GM12878 (cell line): ENCODE data around the gene AGPAT4. TPM values are rescaled to one million over a fixed set of nuclear protein-coding genes. Genes with fewer than 3 reads are reported as not detected.

Experiments used
- ATAC-seq: fragments of 200-7000 bp; cut with Tn5 transposase; 3 replicates; pipeline ENCODE4 v1.9.1; 2020; ENCODE audit warnings: mild to moderate bottlenecking, moderate library complexity
- BruUV-seq: library from RNA; stranded (reverse); fragments of 400-500 nt; replicated peaks from 2 replicates; lab custom pipeline; 2021; lab: Mats Ljungman, UMichigan
- CTCF ChIA-PET: fragments of 300-600 bp; sonication (Branson Sonifier 250); formaldehyde crosslinking; extraction: SDS; loops from one replicate; lab custom pipeline; 2021; ENCODE audit warnings: inconsistent platforms; lab: Yijun Ruan, JAX
- POLR2A ChIA-PET: fragments of 350-600 bp; formaldehyde crosslinking; extraction: SDS; loops from one replicate; lab custom pipeline; 2021; ENCODE audit warnings: inconsistent platforms; lab: Charles Lee
- RAD21 ChIA-PET: fragments of 300-600 bp; sonication (Branson Sonifier 250); formaldehyde crosslinking; loops from one replicate; lab custom pipeline; 2023; ENCODE audit warnings: antibody characterized with exemption; ENCODE audit not compliant: unreplicated experiment; lab: Charles Lee
- SMC1A ChIA-PET: fragments of 300-600 bp; sonication (Branson Sonifier 250); formaldehyde crosslinking; loops from one replicate; lab custom pipeline; 2023; ENCODE audit not compliant: unreplicated experiment, uncharacterized antibody; lab: Charles Lee
- DNase-seq: peaks from one replicate; pipeline ENCODE4 v3.0.0-alpha.2; 2011; ENCODE audit warnings: low read depth, low spot score
- FAIRE-seq: peaks from 3 replicates; lab custom pipeline; 2011; peaks lifted over from hg19 to GRCh38; lab: Jason Lieb, UNC
- H2AFZ ChIP-seq: 2 replicates; pipeline ENCODE4 v1.6.0; 2011; ENCODE audit warnings: low read depth, low read length, control low read depth; ENCODE audit not compliant: control insufficient read depth
- H3K27ac ChIP-seq: 2 replicates; pipeline ENCODE4 v1.5.1; 2011; ENCODE audit warnings: control low read depth; ENCODE audit not compliant: control insufficient read depth, insufficient read depth
- H3K27me3 ChIP-seq, 2 experiments: replicated peaks in 1 of 2; 2 replicates each; pipeline versions ENCODE4 v1.6.0 to v1.6.1; 2011; ENCODE audit warnings: low read length in 1 of 2; ENCODE audit not compliant: control insufficient read depth in 2 of 2, insufficient read depth in 2 of 2
- H3K36me3 ChIP-seq, 2 experiments: 2 replicates each; pipeline ENCODE4 v1.5.1; 2011; ENCODE audit warnings: low read length in 1 of 2; ENCODE audit not compliant: control insufficient read depth in 2 of 2, insufficient read depth in 2 of 2
- H3K4me1 ChIP-seq: 2 replicates; pipeline ENCODE4 v1.6.1; 2011; ENCODE audit warnings: mild to moderate bottlenecking, low read length, moderate library complexity, mixed read lengths; ENCODE audit not compliant: control insufficient read depth, insufficient read depth
- H3K4me2 ChIP-seq: 2 replicates; pipeline ENCODE4 v1.6.0; 2011; ENCODE audit warnings: control low read depth; ENCODE audit not compliant: control insufficient read depth, insufficient read depth
- H3K4me3 ChIP-seq: fragments of 200-600 bp; sonication (generic); 2 replicates; pipeline ENCODE4 v1.5.1; 2016
- H3K79me2 ChIP-seq: 2 replicates; pipeline ENCODE4 v1.6.0; 2011; ENCODE audit warnings: low read length; ENCODE audit not compliant: control insufficient read depth, insufficient read depth
- H3K9ac ChIP-seq: 2 replicates; pipeline ENCODE4 v1.8.0; 2011; ENCODE audit warnings: low read length, control low read depth, mixed read lengths; ENCODE audit not compliant: control insufficient read depth, insufficient read depth
- H3K9me3 ChIP-seq: replicated peaks from 3 replicates; pipeline ENCODE4 v1.5.1; 2011; ENCODE audit warnings: mild to moderate bottlenecking, low read length; ENCODE audit not compliant: control insufficient read depth, insufficient read depth
- H4K20me1 ChIP-seq: 2 replicates; pipeline ENCODE4 v1.6.0; 2011; ENCODE audit not compliant: control insufficient read depth, insufficient read depth
- ASH2L ChIP-seq: fragments of 300-600, 200-600 bp; sonication (generic); IDR thresholded peaks from 2 replicates; pipeline ENCODE4 v1.6.1; 2017; ENCODE audit warnings: low read depth, mild to moderate bottlenecking, borderline replicate concordance
- CEBPZ ChIP-seq: fragments of 150-350 bp; IDR thresholded peaks from 2 replicates; pipeline ENCODE4 v1.6.1; 2016; ENCODE audit warnings: low read depth, low read length
- ELK1 ChIP-seq: IDR thresholded peaks from 2 replicates; pipeline ENCODE4 v1.6.1; 2012; ENCODE audit warnings: low read depth, low read length, improper control_type of control experiment
- EZH2 ChIP-seq: IDR thresholded peaks from 2 replicates; pipeline ENCODE4 v1.6.1; 2012; ENCODE audit warnings: low read depth, mild to moderate bottlenecking, control low read depth, inconsistent platforms, low read length, borderline replicate concordance; ENCODE audit not compliant: control insufficient read depth
- HDGF ChIP-seq: fragments of 450-650 bp; IDR thresholded peaks from 2 replicates; pipeline ENCODE4 v1.6.1; 2016; ENCODE audit warnings: antibody characterized with exemption
- MTA3 ChIP-seq: IDR thresholded peaks from 2 replicates; pipeline ENCODE4 v1.6.1; 2012; ENCODE audit warnings: low read length, inconsistent platforms, borderline replicate concordance
- NFIC ChIP-seq: IDR thresholded peaks from 2 replicates; pipeline ENCODE4 v1.6.1; 2012; ENCODE audit warnings: low read depth, mild to moderate bottlenecking, inconsistent platforms, low read length, moderate library complexity
- NKRF ChIP-seq: fragments of 450-650 bp; conservative IDR thresholded peaks from 2 replicates; pipeline ENCODE4 v1.6.1; 2017; ENCODE audit warnings: mild to moderate bottlenecking, moderate library complexity
- NR2C1 ChIP-seq: fragments of 450-650 bp; IDR thresholded peaks from 2 replicates; pipeline ENCODE4 v1.6.1; 2017; ENCODE audit warnings: antibody characterized with exemption, mild to moderate bottlenecking, moderate library complexity
- POLR2AphosphoS2 ChIP-seq: IDR thresholded peaks from 2 replicates; pipeline ENCODE4 v1.6.1; 2011; ENCODE audit warnings: low read depth, mild to moderate bottlenecking, low read length, improper control_type of control experiment, moderate library complexity
- SMAD1 ChIP-seq: fragments of 450-650 bp; IDR thresholded peaks from 2 replicates; pipeline ENCODE4 v1.6.1; 2018; ENCODE audit warnings: mild to moderate bottlenecking, low read depth; ENCODE audit not compliant: partially characterized antibody
- SMARCA5 ChIP-seq: fragments of 450-650 bp; IDR thresholded peaks from 2 replicates; pipeline ENCODE4 v1.6.1; 2017; ENCODE audit warnings: mild to moderate bottlenecking
- SREBF2 ChIP-seq: IDR thresholded peaks from 2 replicates; pipeline ENCODE4 v1.6.1; 2012; ENCODE audit warnings: mild to moderate bottlenecking, low read length
- STAT1 ChIP-seq: fragments of 450-650 bp; conservative IDR thresholded peaks from 2 replicates; pipeline ENCODE4 v1.6.1; 2014; ENCODE audit warnings: antibody characterized with exemption, mild to moderate bottlenecking
- SUPT20H ChIP-seq: IDR thresholded peaks from 2 replicates; pipeline ENCODE4 v1.6.1; 2011; ENCODE audit warnings: low read depth, mild to moderate bottlenecking, low read length, moderate library complexity, borderline replicate concordance; ENCODE audit not compliant: control insufficient read depth
- TBL1XR1 ChIP-seq: IDR thresholded peaks from 2 replicates; pipeline ENCODE4 v1.6.1; 2012; ENCODE audit warnings: low read depth, low read length, improper control_type of control experiment
- TCF12 ChIP-seq: IDR thresholded peaks from 2 replicates; pipeline ENCODE4 v1.6.1; 2011; ENCODE audit warnings: low read depth, mild to moderate bottlenecking, low read length
- WRNIP1 ChIP-seq: IDR thresholded peaks from 2 replicates; pipeline ENCODE4 v1.6.1; 2011; ENCODE audit warnings: low read depth, low read length, improper control_type of control experiment, borderline replicate concordance
- ZNF274 ChIP-seq: IDR thresholded peaks from one replicate; pipeline ENCODE4 v1.8.0; 2011; ENCODE audit not compliant: insufficient read length, insufficient read depth
- ZZZ3 ChIP-seq: IDR thresholded peaks from 2 replicates; pipeline ENCODE4 v1.6.1; 2011; ENCODE audit warnings: low read depth; ENCODE audit not compliant: control insufficient read depth, insufficient read length
- WGBS: methylation state at CpG from one replicate; pipeline ENCODE4 v1.1.6; 2016; ENCODE audit warnings: low lambda C conversion rate; ENCODE audit not compliant: insufficient replicate concordance, insufficient coverage; ENCODE audit errors: missing lambda C conversion rate; 5-methylcytosine and 5-hydroxymethylcytosine counted together
- in situ Hi-C: fragments of 300-500 bp; cut with MboI; formaldehyde crosslinking; loops from 9 replicates; pipeline ENCODE4 v1.14.3; 2018; ENCODE audit warnings: mixed read lengths
- intact Hi-C: fragments of 100-400 bp; cut with micrococcal nuclease; formaldehyde crosslinking; loops from one replicate; pipeline ENCODE4 v1.14.2; 2022; ENCODE audit not compliant: unreplicated experiment
- polyA plus RNA-seq, 11 experiments: library from polyadenylated mRNA; depleted of rRNA in 4 of 11; unstranded in 6 of 11; stranded (reverse) in 5 of 11; fragments of >200 nt; fragmentation: Nextera tagmentation in 4 of 11; fragmentation: Illumina TruSeq in 1 of 11; extraction: Ambion mirVana in 4 of 11; extraction: Trizol in 1 of 11; gene quantifications; 1 replicate in 1 of 11; 2 replicates in 10 of 11; pipeline versions ENCODE4 v1.2.1 to v1.2.3, GENCODE V29; 2011 to 2016; ENCODE audit warnings: inconsistent platforms in 2 of 11, missing spikeins in 2 of 11, low read depth in 1 of 11
- total RNA-seq, 4 experiments: library from RNA; depleted of rRNA in 3 of 4; stranded (reverse); fragments of >200 nt in 3 of 4; fragmentation: Illumina TruSeq in 1 of 4; extraction: Trizol in 1 of 4; gene quantifications; 2 replicates each; pipeline versions ENCODE4 v1.2.1 to v1.2.3, GENCODE V29; 2013 to 2021

Gene AGPAT4
- total and polyA plus RNA-seq, 10 of the 15 experiments (the other 5 are each of a cell fraction or from before 2014, with no cell fraction given): 0.34 to 2.2 (median 1.3) TPM

- SMC1A ChIA-PET: no interaction called here
- Histone ChIP-seq H3K9ac (no peak overlapping the region), H4K20me1 (no peaks in the 10 kb centered on the region), H3K36me3 (no peaks in the 10 kb centered on the region), H3K27ac (no peak overlapping the region), H3K4me1 (no peaks in the 10 kb centered on the region), H3K9me3 (peaks cover 2% of the 10 kb centered on the region; the same call in 1 of the 3 replicates), H3K4me3 (no peak overlapping the region), H3K4me2 (no peak overlapping the region), H2AFZ (no peak overlapping the region), H3K27me3 (no peaks in the 10 kb centered on the region), H3K79me2 (no peaks in the 10 kb centered on the region)
- no peak for ATAC-seq
- no peak for DNase-seq
- RAD21 ChIA-PET: interaction anchor here (0.6 kb wide), 1 partner anchor 9 kb away, joined by 6 read pairs; no protein-coding TSS in a partner anchor
- POLR2A ChIA-PET: interaction anchor here (0.6 kb wide), 1 partner anchor 1295 kb away, joined by 4 read pairs; no protein-coding TSS in a partner anchor
- intact Hi-C loops: no loop called here
- FAIRE-seq: no peak
- TF ChIP-seq ELK1 (no peak), WRNIP1 (no peak), MTA3 (no peak), TBL1XR1 (no peak), POLR2AphosphoS2 (no peak), NFIC (no peak), TCF12 (no peak), STAT1 (no peak), ZNF274 (no peak), NKRF (no peak), SMARCA5 (no peak), EZH2 (no peak), HDGF (no peak), ASH2L (no peak), SUPT20H (no peak), CEBPZ (no peak), SREBF2 (no peak), NR2C1 (no peak), SMAD1 (no peak), ZZZ3 (no peak)
- WGBS: 32% methylated on average over 4 of the region's 4 CpGs
- no TSS peak for BruUV-seq
- CTCF ChIA-PET: no interaction called here
- in situ Hi-C loops: no loop called here
Observed at GRCh38 chr6:161189891-161190290, 84.0 kb downstream of the AGPAT4 start.
